ENCODE data around the gene PAX6.

PAX6 gene

DNA sequence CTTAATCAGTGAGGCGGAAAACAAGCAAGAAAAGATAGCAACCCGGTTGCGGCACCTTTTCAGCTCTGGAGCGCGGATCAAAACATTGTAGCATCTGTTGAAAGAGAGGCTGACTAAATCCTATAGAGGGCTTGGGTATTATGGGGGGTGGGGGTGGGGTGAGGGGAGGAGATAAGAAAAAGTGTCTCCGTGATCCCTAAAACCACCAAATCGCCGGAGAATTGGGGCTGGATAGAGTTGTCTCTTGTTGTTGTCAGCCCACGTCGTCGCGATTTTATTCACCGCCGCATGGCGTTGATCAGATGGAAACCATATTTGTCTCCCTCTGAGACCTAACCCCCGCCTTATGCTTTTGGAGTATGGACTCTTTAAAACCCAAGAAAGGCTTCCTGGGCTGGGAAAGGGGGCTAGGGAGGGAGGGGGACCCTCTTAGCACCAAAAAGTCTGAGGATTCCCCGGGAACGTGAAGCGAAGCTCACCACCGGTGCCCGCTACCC lies 13.0 kb downstream of the PAX6 start:
- H3K27ac ChIP-seq = no peak overlapping the region
- TF ChIP-seq, protein P1, sequence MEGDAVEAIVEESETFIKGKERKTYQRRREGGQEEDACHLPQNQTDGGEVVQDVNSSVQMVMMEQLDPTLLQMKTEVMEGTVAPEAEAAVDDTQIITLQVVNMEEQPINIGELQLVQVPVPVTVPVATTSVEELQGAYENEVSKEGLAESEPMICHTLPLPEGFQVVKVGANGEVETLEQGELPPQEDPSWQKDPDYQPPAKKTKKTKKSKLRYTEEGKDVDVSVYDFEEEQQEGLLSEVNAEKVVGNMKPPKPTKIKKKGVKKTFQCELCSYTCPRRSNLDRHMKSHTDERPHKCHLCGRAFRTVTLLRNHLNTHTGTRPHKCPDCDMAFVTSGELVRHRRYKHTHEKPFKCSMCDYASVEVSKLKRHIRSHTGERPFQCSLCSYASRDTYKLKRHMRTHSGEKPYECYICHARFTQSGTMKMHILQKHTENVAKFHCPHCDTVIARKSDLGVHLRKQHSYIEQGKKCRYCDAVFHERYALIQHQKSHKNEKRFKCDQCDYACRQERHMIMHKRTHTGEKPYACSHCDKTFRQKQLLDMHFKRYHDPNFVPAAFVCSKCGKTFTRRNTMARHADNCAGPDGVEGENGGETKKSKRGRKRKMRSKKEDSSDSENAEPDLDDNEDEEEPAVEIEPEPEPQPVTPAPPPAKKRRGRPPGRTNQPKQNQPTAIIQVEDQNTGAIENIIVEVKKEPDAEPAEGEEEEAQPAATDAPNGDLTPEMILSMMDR (IDR thresholded peaks at IDR 0.05; ENCODE audit: low read depth, low read length) = no peak
- H3K9me3 ChIP-seq (ENCODE audit: severe bottlenecking) = no peaks in the 10 kb centered on the region
- DNase-seq = no peak
- H3K4me3 ChIP-seq (ENCODE audit: low read depth, low read length) = no peak overlapping the region
- H3K36me3 ChIP-seq = no peaks in the 10 kb centered on the region
- peaks cover 75% of the 10 kb centered on the region for H3K27me3 ChIP-seq (ENCODE audit: insufficient read depth, low read depth, severe bottlenecking)

DNA sequence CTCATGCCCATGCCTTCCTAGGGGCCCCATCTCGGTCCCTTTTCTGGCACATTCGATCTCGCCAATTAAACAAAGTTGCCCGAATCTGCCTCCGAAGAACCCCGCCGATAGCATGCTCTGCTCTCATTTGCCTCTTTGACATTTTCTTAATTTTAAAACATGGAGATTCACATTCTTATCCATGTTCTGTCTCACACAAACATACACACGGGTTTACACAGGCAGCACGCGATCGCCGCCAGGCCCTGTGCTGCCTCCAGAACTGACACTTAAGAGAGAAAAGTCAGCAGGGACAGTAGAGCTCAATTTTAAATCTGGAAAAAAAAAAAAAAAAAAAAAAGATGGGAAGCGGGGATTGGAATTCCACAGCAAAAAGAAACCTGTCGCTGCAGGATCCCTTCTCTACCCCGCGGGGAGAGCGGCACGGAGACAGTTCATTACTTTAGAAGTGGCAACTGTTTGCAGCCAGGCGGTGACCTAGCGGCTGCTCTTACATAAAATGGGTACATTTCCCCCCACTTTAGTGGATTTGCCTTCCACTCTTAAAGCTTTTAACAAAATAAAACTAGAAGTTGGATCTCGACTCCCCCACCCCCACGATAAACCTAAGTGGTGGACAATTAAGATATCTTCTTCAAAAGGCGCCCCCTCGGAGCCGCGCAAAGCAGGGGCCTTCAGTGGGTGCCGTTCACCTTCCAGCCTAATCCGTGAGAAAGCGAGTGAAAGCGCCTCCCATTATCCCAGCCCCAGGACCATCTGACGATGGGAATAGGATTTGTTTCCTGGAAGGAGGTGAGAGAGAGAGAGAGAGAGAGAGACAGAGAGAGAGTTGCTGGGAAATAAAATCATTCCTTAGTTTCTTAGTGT lies 13.7 kb downstream of the PAX6 start:
- H3K27ac ChIP-seq = no peak overlapping the region
- TF ChIP-seq, protein P1 (IDR thresholded peaks at IDR 0.05; ENCODE audit: low read depth, low read length) = no peak
- H3K36me3 ChIP-seq = no peaks in the 10 kb centered on the region
- H3K4me3 ChIP-seq (ENCODE audit: low read depth, low read length) = no peak overlapping the region
- H3K27me3 ChIP-seq (ENCODE audit: insufficient read depth, low read depth, severe bottlenecking) = peaks cover 69% of the 10 kb centered on the region
- no peaks in the 10 kb centered on the region for H3K9me3 ChIP-seq (ENCODE audit: severe bottlenecking)
- DNase-seq = peak; percentile 8

GRCh38 chr11:31796499-31797189 lies 14.5 kb downstream of the PAX6 start:
- TF ChIP-seq, protein P1 (IDR thresholded peaks at IDR 0.05; ENCODE audit: low read depth, low read length) = no peak
- Histone ChIP-seq H3K4me3 (ENCODE audit: low read depth, low read length) (no peak overlapping the region), H3K27me3 (ENCODE audit: insufficient read depth, low read depth, severe bottlenecking) (peaks cover 62% of the 10 kb centered on the region), H3K9me3 (ENCODE audit: severe bottlenecking) (no peaks in the 10 kb centered on the region), H3K27ac (no peak overlapping the region), H3K36me3 (no peaks in the 10 kb centered on the region)
- DNase-seq = no peak

GRCh38 chr11:31795706-31796498 lies 15.2 kb downstream of the PAX6 start:
- DNase-seq = no peak
- TF ChIP-seq, protein P1 (IDR thresholded peaks at IDR 0.05; ENCODE audit: low read depth, low read length) = no peak
- H3K4me3 ChIP-seq (ENCODE audit: low read depth, low read length) = no peak overlapping the region
- H3K27me3 ChIP-seq (ENCODE audit: insufficient read depth, low read depth, severe bottlenecking) = peaks cover 55% of the 10 kb centered on the region
- no peak overlapping the region for H3K27ac ChIP-seq
- no peaks in the 10 kb centered on the region for H3K36me3 ChIP-seq
- no peaks in the 10 kb centered on the region for H3K9me3 ChIP-seq (ENCODE audit: severe bottlenecking)

- no peaks in the 10 kb centered on the region for H3K9me3 ChIP-seq (ENCODE audit: severe bottlenecking)
- H3K27me3 ChIP-seq (ENCODE audit: insufficient read depth, low read depth, severe bottlenecking) = peaks cover 43% of the 10 kb centered on the region
- no peak overlapping the region for H3K4me3 ChIP-seq (ENCODE audit: low read depth, low read length)
- no peaks in the 10 kb centered on the region for H3K36me3 ChIP-seq
- H3K27ac ChIP-seq = no peak overlapping the region
- TF ChIP-seq, protein P1 (IDR thresholded peaks at IDR 0.05; ENCODE audit: low read depth, low read length) = no peak
- no peak for DNase-seq
Observed at GRCh38 chr11:31794548-31794947, 16.6 kb downstream of the PAX6 start.
